Left ventricle myocardium inferior (tissue), 1 donor: ENCODE measurements around the gene MGST3. TPM values are rescaled to one million over a fixed set of nuclear protein-coding genes. Genes with fewer than 3 reads are reported as not detected.
"Not testable (repeated sequence)": the region's sequence is repeated elsewhere in the genome, so short reads cannot be mapped to it uniquely, and the experiment has no call there.

Experiments used
- DNase-seq: peaks from one replicate; pipeline ENCODE4 v3.0.0-alpha.2; 2020
- H3K27ac ChIP-seq: fragments of 200-600 bp; replicated peaks from 2 replicates; pipeline ENCODE4 v1.8.0; 2021
- H3K27me3 ChIP-seq: fragments of 200-600 bp; 2 replicates; pipeline ENCODE4 v1.8.0; 2021; ENCODE audit warnings: low read depth
- H3K36me3 ChIP-seq: fragments of 200-600 bp; 2 replicates; pipeline ENCODE4 v1.8.0; 2021
- H3K4me1 ChIP-seq: fragments of 200-600 bp; 2 replicates; pipeline ENCODE4 v1.8.0; 2021
- H3K4me3 ChIP-seq: fragments of 200-600 bp; 2 replicates; pipeline ENCODE4 v1.8.0; 2021; ENCODE audit warnings: mild to moderate bottlenecking, moderate library complexity
- H3K9me3 ChIP-seq: fragments of 200-600 bp; replicated peaks from 2 replicates; pipeline ENCODE4 v1.8.0; 2021
- intact Hi-C: fragments of 100-400 bp; cut with micrococcal nuclease; formaldehyde crosslinking; loops from one replicate; pipeline ENCODE4 v1.11.0; 2022
- total RNA-seq: library from RNA; stranded (reverse); fragmentation: NEBNext Ultra II Directional; extraction: Animal tissue kit (Norgen Biotek cat#: 25700); gene quantifications from one replicate; pipeline ENCODE4 v1.2.1, GENCODE V29; 2021
- TF ChIP-seq, protein P1 (sequence below): fragments of 200-600 bp; IDR thresholded peaks from 2 replicates; pipeline ENCODE4 v1.8.0; 2021; ENCODE audit warnings: antibody characterized with exemption, mild to moderate bottlenecking, borderline replicate concordance
- donor health status: DM: no; HTN: yes; CAD: no; lungs with severe emphysema.

Gene MGST3
- total RNA-seq, 1 donor from 2014 or later, result 718 TPM

DNA sequence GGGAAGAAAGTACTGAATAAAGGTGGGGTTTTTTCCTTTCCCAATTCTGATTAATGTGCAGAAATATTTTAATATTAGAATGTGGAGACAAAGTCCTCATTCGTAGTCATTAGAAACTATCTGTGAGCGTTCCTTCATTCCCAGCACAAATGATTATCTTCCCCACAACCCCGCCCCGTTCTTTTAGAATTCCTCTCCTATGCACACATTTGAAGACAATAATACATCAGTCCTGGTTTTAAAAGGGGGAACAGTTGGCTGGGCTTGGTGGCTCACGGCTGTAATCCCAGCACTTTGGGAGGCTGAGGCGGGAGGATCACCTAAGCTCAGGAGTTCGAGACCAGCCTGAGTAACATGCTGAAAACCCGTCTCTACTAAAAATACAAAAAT lies 66.5 kb downstream of the MGST3 start:
- intact Hi-C loops, result no loop called here
- no peak for DNase-seq
- peaks cover 32% of the 10 kb centered on the region for H3K4me1 ChIP-seq
- no peaks in the 10 kb centered on the region for H3K9me3 ChIP-seq
- peak overlapping the region; percentile 96 for H3K27ac ChIP-seq
- H3K36me3 ChIP-seq, result peaks cover 20% of the 10 kb centered on the region
- no peaks in the 10 kb centered on the region for H3K27me3 ChIP-seq
- peak overlapping the region; percentile 79 for H3K4me3 ChIP-seq
- TF ChIP-seq, protein P1, sequence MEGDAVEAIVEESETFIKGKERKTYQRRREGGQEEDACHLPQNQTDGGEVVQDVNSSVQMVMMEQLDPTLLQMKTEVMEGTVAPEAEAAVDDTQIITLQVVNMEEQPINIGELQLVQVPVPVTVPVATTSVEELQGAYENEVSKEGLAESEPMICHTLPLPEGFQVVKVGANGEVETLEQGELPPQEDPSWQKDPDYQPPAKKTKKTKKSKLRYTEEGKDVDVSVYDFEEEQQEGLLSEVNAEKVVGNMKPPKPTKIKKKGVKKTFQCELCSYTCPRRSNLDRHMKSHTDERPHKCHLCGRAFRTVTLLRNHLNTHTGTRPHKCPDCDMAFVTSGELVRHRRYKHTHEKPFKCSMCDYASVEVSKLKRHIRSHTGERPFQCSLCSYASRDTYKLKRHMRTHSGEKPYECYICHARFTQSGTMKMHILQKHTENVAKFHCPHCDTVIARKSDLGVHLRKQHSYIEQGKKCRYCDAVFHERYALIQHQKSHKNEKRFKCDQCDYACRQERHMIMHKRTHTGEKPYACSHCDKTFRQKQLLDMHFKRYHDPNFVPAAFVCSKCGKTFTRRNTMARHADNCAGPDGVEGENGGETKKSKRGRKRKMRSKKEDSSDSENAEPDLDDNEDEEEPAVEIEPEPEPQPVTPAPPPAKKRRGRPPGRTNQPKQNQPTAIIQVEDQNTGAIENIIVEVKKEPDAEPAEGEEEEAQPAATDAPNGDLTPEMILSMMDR, result no peak

DNA sequence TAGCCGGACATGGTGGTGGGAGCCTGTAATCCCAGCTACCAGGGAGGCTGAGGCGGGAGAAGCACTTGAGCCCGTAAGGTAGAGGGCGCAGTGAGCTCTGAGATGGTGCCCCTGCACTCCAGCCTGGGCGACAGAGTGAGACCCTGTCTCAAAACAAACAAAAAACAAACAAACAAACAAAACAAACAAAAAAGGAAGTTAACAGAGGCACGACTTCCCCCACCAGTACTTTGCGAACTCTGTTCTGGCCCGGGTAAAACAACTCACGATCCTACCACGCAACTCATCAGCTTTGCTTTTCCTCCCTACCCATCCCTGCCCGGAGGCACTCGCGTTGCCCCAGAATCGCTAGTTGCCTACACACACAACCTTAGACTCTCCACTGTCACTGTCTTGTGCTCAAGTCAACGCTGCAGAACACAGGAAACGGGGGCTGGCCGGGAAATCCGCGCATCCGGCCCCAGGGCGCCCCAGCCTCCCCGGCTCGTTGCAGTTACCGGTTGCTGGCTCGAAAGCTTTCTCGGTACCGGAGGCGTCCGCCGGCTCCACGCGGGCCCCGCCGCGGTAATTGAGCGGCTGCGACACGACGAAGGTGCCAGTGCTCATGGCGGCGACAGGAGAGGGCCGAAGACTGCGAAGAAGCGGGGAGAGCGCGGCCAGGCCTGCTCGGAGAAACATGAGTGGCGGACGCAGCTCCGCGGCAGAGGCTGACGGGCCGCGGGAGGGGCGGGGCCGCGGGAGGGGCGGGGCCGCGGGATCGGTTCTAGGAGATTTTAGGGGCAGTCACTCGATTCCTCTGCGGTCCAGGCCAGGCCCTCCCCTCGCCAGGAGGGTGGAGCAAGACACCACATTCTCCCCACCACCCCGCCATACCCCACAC lies 67.1 kb downstream of the MGST3 start, which contains the start of gene ALDH9A1:
ALDH9A1 (minus strand) TSS at position 682 of the 880 bp plus-strand sequence; CDS start at position 678, 4 bp downstream.
- peaks cover 20% of the 10 kb centered on the region for H3K36me3 ChIP-seq
- H3K27ac ChIP-seq, result peak within 1 kb of the TSS; percentile 96
- no peaks in the 10 kb centered on the region for H3K27me3 ChIP-seq
- DNase-seq, result peak; percentile 94
- H3K9me3 ChIP-seq, result no peaks in the 10 kb centered on the region
- TF ChIP-seq, protein P1, result peak; percentile 54
- intact Hi-C loops, result no loop called here
- peak within 1 kb of the TSS; percentile 79 for H3K4me3 ChIP-seq
- peaks cover 32% of the 10 kb centered on the region for H3K4me1 ChIP-seq

DNA sequence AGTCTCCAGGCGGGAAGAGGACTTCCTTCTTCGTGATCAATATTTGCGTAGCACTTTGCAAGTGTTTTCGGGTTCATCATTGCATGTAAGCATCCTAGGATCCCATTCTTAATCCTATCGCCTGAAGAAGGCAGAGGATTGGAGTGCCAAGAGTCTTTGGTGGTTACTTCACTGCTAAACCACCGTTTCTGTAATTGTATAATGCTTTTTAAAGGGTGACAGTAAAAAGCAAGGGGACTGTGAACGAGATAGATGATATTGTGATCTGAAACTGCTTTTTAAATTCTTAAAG lies 67.7 kb downstream of the MGST3 start:
- Histone ChIP-seq H3K27me3 (no peaks in the 10 kb centered on the region), H3K4me3 (peak overlapping the region; percentile 79), H3K9me3 (no peaks in the 10 kb centered on the region), H3K36me3 (peaks cover 14% of the 10 kb centered on the region), H3K27ac (peak overlapping the region; percentile 96), H3K4me1 (peaks cover 32% of the 10 kb centered on the region)
- no peak for DNase-seq
- intact Hi-C loops, result no loop called here
- TF ChIP-seq, protein P1, result no peak

DNA sequence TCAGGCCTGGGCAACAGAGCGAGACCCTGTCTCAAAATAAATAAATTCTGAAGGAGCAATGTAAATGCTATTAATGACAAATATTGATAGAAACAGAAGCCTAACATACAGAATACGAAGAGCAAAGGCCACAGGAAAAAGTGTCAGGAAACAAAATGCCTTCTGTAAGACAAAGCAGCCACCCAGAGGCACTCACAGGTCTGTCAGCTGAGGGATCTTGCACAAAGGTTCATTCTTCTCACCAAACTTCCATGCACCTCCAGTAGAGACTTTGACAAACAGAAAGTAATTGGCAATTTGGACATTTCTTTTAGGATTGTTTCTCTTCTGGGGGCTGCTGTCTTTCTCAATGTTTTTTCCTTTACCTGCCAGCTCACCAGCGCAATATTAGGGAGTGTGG lies 68.5 kb downstream of the MGST3 start:
- Histone ChIP-seq H3K4me3 (no peak overlapping the region), H3K27ac (no peak overlapping the region), H3K36me3 (peaks cover 5% of the 10 kb centered on the region), H3K9me3 (no peaks in the 10 kb centered on the region), H3K27me3 (no peaks in the 10 kb centered on the region), H3K4me1 (peaks cover 32% of the 10 kb centered on the region)
- intact Hi-C loops, result no loop called here
- DNase-seq, result no peak
- TF ChIP-seq, protein P1, result no peak

DNA sequence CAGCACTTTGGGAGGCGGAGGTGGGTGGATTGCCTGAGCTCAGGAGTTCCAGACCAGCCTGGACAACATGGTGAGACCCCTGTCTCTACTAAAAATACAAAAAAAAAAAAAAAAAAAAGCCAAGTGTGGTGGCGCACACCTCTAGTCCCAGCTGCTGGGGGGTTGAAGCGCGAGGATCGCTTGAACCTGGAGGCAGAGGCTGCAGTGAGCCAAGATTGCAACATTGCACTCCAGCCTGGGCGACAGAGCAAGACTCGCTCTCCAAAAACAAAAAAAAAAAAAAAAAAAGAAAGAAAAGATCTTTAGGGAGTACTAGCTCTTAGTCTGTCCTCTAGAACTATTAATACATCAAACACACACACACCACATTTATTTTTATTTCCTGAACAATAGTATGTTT lies 70.9 kb downstream of the MGST3 start:
- DNase-seq, intact Hi-C loops, H3K9me3 ChIP-seq: not testable (repeated sequence)

DNA sequence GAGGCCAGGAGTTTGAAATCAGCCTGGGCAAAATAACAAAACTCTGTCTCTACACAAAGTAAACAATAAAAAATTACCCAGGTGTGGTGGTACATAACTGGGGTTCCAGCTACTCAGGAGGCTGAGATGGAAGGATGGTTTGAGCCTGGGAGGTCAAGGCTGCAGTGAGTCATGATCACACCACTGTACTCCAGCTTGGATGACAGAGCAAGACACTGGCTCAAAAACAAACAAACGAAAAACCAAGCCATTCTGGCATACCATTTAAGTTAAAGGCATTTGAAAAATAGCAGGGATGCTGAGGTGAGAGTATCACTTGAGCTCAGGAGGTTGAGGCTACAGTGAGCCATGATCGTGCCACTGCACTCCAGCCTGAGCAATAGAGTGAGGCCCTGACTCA lies 72.6 kb downstream of the MGST3 start:
- intact Hi-C loops, result no loop called here
- Histone ChIP-seq H3K27me3 (peaks cover 19% of the 10 kb centered on the region), H3K4me1 (no peaks in the 10 kb centered on the region), H3K36me3 (no peaks in the 10 kb centered on the region), H3K27ac (no peak overlapping the region), H3K9me3 (no peaks in the 10 kb centered on the region), H3K4me3 (no peak overlapping the region)
- no peak for DNase-seq
- TF ChIP-seq, protein P1, result no peak

More for the DNA sequence above, 70.9 kb downstream of the MGST3 start:
- H3K27ac ChIP-seq, H3K4me3 ChIP-seq, H3K36me3 ChIP-seq: not testable (repeated sequence)
- H3K27me3 ChIP-seq, result peaks cover 15% of the 10 kb centered on the region
- peaks cover 13% of the 10 kb centered on the region for H3K4me1 ChIP-seq
